ENCODE data around the gene GPAT3. TPM values are rescaled to one million over a fixed set of nuclear protein-coding genes. Genes with fewer than 3 reads are reported as not detected.

Gene GPAT3
- total RNA-seq, 4 donors from 2014 or later = 3.7 to 7.5 (median 5.4) TPM

DNA sequence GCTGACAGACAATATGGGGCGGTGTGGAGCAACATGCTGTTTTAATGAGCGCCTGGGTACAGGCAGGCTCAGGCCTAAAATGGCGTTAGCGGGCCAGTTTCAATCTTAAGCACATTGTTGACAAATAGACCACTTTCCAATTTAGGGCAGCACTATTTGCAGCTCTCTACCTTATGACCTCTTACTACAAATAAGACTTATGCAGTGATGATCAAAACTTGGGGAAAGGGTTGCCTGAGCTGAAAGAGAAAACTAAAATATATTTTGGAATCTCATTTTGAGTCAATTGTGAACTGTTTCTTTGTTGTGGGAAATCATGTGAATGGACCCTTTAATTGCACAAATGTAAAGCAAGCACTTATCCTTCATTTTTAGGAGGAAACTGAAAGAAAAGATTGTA lies 25.5 kb upstream of the GPAT3 start:
- H3K36me3 ChIP-seq = no peaks in the 10 kb centered on the region
- 100% methylated on average over 3 of the region's 4 CpGs for WGBS
- DNase-seq (ENCODE audit: extremely low spot score) = no peak
- no peaks in the 10 kb centered on the region for H3K27me3 ChIP-seq
- no peaks in the 10 kb centered on the region for H3K9me3 ChIP-seq
- intact Hi-C loops (cut with DNase I) = no loop called here
- H3K27ac ChIP-seq (replicated peaks in 1 of 4) = no peak overlapping the region
- H3K4me3 ChIP-seq = no peak overlapping the region
- H3K4me1 ChIP-seq = no peaks in the 10 kb centered on the region
- TF ChIP-seq, protein P1, sequence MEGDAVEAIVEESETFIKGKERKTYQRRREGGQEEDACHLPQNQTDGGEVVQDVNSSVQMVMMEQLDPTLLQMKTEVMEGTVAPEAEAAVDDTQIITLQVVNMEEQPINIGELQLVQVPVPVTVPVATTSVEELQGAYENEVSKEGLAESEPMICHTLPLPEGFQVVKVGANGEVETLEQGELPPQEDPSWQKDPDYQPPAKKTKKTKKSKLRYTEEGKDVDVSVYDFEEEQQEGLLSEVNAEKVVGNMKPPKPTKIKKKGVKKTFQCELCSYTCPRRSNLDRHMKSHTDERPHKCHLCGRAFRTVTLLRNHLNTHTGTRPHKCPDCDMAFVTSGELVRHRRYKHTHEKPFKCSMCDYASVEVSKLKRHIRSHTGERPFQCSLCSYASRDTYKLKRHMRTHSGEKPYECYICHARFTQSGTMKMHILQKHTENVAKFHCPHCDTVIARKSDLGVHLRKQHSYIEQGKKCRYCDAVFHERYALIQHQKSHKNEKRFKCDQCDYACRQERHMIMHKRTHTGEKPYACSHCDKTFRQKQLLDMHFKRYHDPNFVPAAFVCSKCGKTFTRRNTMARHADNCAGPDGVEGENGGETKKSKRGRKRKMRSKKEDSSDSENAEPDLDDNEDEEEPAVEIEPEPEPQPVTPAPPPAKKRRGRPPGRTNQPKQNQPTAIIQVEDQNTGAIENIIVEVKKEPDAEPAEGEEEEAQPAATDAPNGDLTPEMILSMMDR (IDR thresholded peaks at IDR 0.05) = no peak

DNA sequence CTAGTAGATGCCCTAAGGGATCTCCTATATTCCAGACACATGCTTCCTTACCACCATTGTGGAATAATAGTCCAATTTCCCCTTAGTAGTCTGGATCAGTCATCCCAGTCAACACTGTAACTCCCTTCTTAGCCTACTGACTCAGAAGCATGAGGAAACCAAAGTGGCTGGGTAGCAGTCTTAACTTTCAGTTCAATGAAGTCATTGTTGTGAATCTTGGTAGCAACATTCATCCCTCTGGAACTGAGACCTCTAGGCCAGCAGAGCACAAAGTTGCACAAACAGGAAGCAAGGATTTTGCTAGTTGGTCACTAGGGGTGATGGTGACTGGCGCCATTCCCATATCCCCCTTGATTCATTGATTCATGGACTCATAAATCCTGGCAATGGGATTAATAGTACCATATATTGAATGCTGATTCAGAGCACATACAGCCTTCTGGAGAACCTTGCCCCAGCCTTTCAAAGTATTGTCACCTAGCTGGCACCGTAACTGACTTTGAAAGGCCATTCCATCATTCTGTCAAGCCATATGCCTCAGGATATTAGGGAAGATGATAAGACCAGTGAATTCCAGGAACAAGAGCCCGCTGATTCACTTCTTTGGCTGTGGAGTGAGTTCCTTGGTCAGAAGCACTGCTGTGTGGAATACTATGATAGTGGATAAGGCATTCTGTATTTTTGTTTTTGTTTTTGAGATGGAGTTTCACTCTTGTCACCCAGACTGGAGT lies 19.7 kb upstream of the GPAT3 start:
- H3K27me3 ChIP-seq = no peaks in the 10 kb centered on the region
- intact Hi-C loops (cut with DNase I) = no loop called here
- DNase-seq (ENCODE audit: extremely low spot score) = no peak

DNA sequence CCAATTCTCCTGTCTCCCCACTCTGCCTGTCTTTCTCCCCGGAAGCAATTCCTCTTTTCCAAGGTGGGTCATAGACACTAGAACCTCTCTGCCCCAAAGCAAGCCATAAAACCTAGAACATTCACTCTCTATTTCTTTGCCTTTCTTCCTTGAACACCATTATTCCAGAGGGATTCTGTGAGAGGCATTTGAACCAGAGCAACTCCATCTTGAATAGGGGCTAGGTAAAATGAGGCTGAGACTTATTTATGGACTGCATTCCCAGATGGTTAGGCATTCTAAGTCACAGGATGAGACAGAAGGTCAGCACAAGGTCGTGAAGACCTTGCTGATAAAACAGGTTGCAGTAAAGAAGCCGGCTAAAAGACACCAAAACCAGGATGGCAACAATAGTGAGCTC lies 13.7 kb upstream of the GPAT3 start:
- H3K36me3 ChIP-seq = no peaks in the 10 kb centered on the region
- H3K4me1 ChIP-seq = no peaks in the 10 kb centered on the region
- TF ChIP-seq POLR2A (IDR thresholded peaks at IDR 0.05; ENCODE audit: low read depth) (no peak), EP300 (IDR thresholded peaks at IDR 0.05) (no peak), POLR2AphosphoS5 (IDR thresholded peaks at IDR 0.05) (no peak)
- TF ChIP-seq, protein P1 (IDR thresholded peaks at IDR 0.05) = no peak
- no peak overlapping the region for H3K4me3 ChIP-seq
- no peak overlapping the region for H3K27ac ChIP-seq (replicated peaks in 1 of 4)
- no peaks in the 10 kb centered on the region for H3K27me3 ChIP-seq
- 66% methylated on average over 3 of the region's 3 CpGs for WGBS
- H3K9me3 ChIP-seq = peaks cover 0 to 8% (median 3%) of the 10 kb centered on the region in 4 donors
- no peak for DNase-seq (ENCODE audit: extremely low spot score)
- intact Hi-C loops (cut with DNase I) = no loop called here

More for the DNA sequence above, 19.7 kb upstream of the GPAT3 start:
- no peaks in the 10 kb centered on the region for H3K9me3 ChIP-seq
- no peak overlapping the region for H3K27ac ChIP-seq (replicated peaks in 1 of 4)
- H3K36me3 ChIP-seq = no peaks in the 10 kb centered on the region
- no peaks in the 10 kb centered on the region for H3K4me1 ChIP-seq
- TF ChIP-seq, protein P1 (IDR thresholded peaks at IDR 0.05) = no peak
- no peak for TF ChIP-seq EP300 (IDR thresholded peaks at IDR 0.05)
- TF ChIP-seq POLR2AphosphoS5 (IDR thresholded peaks at IDR 0.05) = no peak
- TF ChIP-seq POLR2A (IDR thresholded peaks at IDR 0.05; ENCODE audit: low read depth) = no peak
- H3K4me3 ChIP-seq = no peak overlapping the region
- 66% methylated on average over 3 of the region's 3 CpGs for WGBS

DNA sequence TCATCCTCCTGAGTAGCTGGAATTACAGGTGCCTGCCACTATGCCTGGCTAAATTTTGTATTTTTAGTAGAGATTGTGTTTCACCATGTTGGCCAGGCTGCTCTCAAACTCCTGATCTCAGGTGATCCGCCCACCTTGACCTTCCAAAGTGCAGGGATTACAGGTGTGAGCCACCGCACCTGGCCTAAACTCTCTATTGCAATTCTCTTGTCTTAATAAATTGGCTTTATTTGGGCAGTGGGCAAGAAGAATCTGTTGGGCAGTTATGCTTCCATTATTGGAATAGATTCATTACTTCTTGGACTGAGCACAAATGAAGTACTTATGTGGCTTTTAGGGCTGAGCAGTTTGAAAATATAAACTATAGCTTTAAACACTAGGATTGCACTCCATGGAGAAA lies 8.2 kb upstream of the GPAT3 start:
- Histone ChIP-seq H3K9me3 (peaks cover 0 to 18% (median 10%) of the 10 kb centered on the region in 4 donors), H3K27me3 (no peaks in the 10 kb centered on the region), H3K4me3 (no peak overlapping the region), H3K4me1 (no peaks in the 10 kb centered on the region), H3K36me3 (no peaks in the 10 kb centered on the region), H3K27ac (replicated peaks in 1 of 4) (no peak overlapping the region)
- 93% methylated on average over 2 of the region's 2 CpGs for WGBS
- TF ChIP-seq POLR2AphosphoS5 (IDR thresholded peaks at IDR 0.05) (no peak), EP300 (IDR thresholded peaks at IDR 0.05) (no peak), POLR2A (IDR thresholded peaks at IDR 0.05; ENCODE audit: low read depth) (no peak)
- TF ChIP-seq, protein P1 (IDR thresholded peaks at IDR 0.05) = no peak
- no peak for DNase-seq (ENCODE audit: extremely low spot score)
- intact Hi-C loops (cut with DNase I) = no loop called here

Data from esophagus muscularis mucosa (tissue), 4 donors.